ENCODE measurements around the gene HEY2. TPM values are rescaled to one million over a fixed set of nuclear protein-coding genes. Genes with fewer than 3 reads are reported as not detected.
"Not testable (repeated sequence)": the region's sequence is repeated elsewhere in the genome, so short reads cannot be mapped to it uniquely, and the experiment has no call there.

The HEY2 gene
- polyA plus RNA-seq, 4 donors, result 7.0 to 8.8 (median 8.2) TPM

DNA sequence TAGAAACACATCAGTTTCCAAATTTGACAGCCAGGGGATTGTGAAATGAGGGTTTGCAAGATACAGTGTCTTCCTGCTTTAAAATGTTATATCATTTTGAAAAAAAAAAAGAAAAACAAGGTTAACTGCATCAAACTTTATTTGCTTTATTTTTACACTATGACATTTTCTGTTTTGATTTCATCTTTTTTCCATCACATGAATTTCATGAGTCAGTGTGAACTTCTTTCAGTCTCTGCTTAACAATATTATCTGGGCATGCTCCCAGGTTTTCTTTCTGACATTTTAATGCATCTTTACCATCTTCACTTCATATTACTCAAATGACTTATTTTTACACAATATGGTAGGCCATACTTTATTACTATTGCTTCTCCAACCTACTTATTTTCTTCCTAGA is 43.2 kb downstream of the HEY2 start:
- DNase-seq (ENCODE audit: low read depth in 4 of 4, low spot score in 3 of 4), result no peak

DNA sequence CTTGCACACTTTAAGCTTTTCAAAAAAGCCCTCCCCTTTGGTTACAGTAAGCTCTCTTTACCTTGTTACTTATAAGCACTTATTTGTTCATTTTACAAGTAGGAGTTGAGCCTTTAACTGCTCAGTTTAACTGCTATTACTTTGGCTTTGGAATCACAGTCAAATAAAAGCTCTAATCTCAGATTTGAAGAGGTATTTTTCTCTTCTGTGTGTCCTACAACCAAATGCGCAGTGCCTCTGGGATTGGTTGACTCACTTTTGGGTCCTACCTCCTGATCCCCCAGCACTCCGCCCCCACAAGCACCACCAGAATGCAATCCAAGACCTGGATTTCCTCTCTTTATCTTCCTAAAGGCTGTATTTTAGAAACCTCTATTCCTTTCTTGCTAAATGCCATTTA is 43.8 kb downstream of the HEY2 start:
- no peak for DNase-seq (ENCODE audit: low read depth in 4 of 4, low spot score in 3 of 4)

- no peak for DNase-seq (ENCODE audit: low read depth in 4 of 4, low spot score in 3 of 4)
These were observed 44.4 kb downstream of the HEY2 start for GRCh38 chr6:125793863-125794262.

GRCh38 chr6:125794342-125795137 is 45.1 kb downstream of the HEY2 start:
- DNase-seq (ENCODE audit: low read depth in 4 of 4, low spot score in 3 of 4), result no peak

DNA sequence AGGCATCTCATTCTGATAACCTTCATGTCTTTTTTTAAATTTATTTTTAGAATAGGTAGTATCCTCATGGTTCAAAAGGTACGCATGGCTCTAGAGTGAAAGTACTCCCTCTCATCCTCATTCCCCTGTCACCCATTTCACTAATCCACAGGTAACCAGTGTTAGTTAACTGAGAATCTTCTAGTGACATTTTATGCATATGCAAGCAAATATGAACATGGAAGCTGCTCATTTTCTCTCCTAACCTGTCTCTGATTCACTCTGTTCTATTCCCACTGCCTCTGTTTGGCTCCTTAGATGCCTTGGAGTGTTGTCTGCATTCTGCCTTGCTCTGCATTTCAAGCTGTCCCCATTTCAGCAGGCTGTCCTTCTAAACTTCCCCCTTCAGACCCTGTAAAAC is 45.9 kb downstream of the HEY2 start:
- DNase-seq (ENCODE audit: low read depth in 4 of 4, low spot score in 3 of 4), result no peak

DNA sequence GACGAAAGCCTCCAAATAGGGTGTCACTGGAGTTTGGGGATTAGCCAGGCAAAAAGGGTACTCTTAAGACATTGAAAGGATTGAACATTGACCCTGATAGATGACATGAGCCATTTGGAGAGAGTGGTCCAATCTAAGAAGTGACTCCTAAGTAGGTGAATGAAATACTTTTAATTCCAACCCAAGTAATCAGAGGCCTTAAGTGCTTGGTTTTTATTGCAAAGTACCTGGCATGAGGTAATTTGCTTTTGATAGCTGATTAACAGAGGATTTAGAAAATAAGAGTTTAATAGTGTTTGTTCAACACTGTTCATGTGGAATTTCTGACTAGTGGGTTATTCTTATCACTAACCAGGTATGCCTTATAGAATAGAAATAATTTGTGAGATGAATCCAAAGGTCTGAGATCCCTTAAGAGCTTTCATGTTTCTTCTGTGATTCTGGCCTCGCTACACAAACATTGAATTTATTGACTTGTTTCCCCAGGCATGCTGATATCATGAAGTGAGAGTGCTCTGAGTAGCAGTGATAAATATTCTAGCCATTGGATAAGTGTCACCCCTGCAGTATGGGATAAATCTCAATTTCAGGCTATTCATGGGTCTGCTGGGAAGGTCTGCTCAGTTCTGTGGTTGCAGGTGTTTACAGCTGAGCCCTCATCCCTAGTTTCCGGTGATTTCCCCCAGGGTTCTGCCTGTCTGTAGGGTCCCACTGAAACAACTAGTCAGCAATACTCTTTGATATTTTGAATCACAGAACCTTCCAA is 47.9 kb downstream of the HEY2 start:
- no peak for DNase-seq (ENCODE audit: low read depth in 4 of 4, low spot score in 3 of 4)

- no peak for DNase-seq (ENCODE audit: low read depth in 4 of 4, low spot score in 3 of 4)
These were observed 48.5 kb downstream of the HEY2 start for GRCh38 chr6:125797886-125798444.

DNA sequence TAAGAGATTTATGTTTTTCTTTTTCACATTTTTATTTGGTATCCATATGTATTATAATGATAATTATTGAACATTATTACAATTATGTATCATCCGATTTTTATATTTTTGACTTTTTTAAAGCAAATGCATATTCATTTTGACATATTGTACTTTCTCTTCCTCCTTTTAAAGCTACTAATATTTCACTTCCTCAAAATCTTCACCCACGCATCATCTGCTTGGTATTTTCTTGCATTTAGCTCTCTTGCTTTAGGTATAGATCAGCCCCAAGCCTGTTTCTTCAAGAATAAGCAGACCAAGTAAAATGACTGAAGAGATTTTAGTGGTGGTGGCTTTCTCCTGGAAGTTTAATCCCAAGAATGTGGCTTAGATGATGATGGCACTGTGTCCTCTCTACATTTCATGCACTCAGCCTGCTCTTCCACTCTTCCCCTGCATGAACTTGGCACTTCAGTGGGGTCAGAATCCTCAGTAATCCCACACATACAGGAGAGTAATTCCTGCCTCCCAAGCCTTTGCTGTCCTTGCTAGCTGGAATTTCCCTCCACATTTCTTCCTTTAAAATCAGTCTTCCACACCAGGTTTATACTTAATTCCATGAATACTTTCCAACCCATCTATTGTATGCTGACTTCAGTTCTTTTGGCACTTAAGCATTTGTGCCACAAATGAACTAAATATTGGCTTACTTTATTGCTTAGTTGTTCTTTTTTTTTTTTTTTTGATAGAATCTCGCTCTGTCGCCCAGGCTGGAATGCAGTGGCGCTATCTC is 49.5 kb downstream of the HEY2 start:
- DNase-seq (ENCODE audit: low read depth in 4 of 4, low spot score in 3 of 4), result no peak

DNA sequence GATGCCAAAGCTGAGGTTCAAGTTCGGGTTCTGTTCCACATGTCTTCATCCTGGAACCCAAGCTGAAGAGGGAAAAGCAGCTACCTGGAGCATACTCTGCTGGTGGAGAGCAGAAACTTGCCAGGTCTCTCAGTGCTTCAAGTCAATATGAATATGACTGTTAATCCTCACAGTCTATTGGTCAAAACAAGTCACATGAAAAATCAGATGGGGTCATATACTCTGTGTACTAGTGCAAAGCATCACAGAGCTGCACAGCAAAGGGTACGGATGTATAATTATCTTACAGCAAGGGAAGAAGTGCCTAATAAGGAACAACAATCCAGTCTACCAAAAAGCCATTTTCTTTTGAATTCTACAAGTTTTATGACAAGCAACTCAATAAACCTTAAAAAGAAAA is 53.0 kb downstream of the HEY2 start:
- no peak for DNase-seq (ENCODE audit: low read depth in 4 of 4, low spot score in 3 of 4)

DNA sequence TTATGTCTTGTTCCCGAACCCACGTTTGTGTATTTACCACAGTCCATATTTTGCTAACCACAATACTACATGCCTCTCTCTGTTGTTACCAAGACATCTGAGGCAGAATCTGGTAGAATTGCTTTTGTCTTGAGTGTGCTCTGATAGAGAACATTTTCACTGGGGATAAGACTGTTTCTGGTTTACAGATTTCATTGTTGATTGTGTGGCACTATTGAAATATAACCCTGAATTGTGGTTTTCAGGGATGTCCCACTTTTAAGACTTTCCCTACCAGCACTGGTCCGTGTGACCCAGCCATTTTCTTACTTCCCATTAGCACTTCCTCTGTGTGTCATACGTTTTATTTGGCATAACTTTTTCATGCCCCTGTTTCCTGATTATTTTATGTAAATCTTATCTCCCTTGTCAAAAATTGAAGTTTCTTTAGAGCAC is 53.5 kb downstream of the HEY2 start:
- DNase-seq (ENCODE audit: low read depth in 4 of 4, low spot score in 3 of 4), result no peak

GRCh38 chr6:125804264-125804663 is 54.8 kb downstream of the HEY2 start:
- no peak for DNase-seq (ENCODE audit: low read depth in 4 of 4, low spot score in 3 of 4)

DNA sequence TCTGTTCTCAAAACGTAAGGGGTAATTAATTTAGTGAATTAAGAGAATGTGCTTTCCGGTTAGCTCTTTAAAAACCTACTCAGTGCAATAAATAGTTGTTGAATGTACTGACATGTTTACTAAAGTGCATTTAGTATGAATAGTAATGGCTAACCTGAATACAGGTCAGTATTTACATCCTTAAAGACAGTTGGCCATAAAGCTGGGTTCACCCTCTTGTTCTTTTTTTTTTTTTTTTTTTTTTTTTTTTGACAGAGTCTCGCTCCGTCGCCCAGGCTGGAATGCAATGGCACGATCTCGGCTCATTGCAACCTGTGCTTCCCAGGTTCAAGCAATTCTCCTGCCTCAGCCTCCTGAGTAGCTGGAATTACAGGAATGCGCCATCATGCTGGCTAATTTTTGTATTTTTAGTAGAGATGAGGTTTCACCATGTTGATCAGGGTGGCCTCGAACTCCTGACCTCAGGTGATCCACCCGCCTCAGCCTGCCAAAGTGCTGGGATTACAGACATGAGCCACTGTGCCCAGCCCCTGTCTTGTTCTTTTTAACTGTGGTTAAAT is 55.5 kb downstream of the HEY2 start:
- not testable (repeated sequence) for DNase-seq (ENCODE audit: low read depth in 4 of 4, low spot score in 3 of 4)

DNA sequence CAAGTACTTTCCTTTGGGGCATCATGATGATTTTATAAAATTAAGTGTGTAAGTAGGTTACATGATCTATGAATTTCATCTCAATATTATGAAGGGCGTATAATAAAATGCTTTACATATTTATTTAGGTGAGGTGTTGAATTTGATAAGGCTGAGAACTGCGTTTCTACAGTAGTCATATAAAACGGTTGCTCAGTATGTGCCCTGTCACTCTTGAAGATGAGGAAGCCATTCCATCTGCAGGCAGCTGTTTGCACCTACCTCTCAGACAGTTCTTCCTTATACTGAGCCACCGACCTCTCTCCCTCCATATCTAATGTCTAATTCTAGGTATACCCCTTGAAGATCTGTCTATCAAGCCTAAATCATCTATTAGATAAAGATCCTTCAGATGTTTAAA is 57.4 kb downstream of the HEY2 start:
- DNase-seq (ENCODE audit: low read depth in 4 of 4, low spot score in 3 of 4), result no peak

GRCh38 chr6:125807293-125807692 is 57.9 kb downstream of the HEY2 start:
- no peak for DNase-seq (ENCODE audit: low read depth in 4 of 4, low spot score in 3 of 4)

DNA sequence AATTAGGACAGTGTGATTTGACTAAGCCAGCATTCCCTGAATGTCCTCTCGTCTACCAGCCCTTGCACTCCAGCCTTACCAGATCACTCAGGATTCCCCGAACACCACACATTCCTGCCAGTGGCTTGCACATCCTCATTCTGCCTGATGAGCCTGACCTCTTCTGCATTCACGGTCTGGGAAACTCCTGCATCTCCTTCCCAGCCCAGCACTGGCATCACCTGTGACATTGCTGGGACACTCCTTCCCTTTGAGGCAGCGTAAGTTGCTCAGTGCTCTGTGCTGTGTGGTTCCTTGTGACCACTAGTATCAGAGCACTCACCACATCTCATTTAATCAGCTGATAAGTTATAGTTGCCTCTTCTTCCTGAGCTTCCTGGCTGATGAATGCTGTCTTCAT is 58.6 kb downstream of the HEY2 start:
- DNase-seq (ENCODE audit: low read depth in 4 of 4, low spot score in 3 of 4), result no peak

DNA sequence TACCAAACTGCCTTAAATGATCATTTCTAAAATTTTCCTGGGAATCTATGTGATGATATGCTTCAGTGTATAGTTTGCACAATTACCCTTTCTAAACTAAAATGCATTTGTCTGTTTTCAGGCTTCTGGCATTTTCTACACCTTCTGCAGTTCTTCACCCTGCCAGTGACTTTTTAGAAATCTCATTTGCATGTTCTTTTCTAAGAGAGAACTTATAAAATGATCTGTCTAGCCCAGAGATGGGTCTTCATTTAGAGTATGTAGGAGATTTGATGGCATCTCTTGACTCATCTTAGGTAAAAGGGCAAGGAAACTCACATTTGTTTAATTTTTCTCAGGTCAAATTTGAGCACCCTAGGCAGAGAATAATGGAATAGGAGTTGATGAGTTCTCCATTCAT is 59.2 kb downstream of the HEY2 start:
- DNase-seq (ENCODE audit: low read depth in 4 of 4, low spot score in 3 of 4), result no peak

DNA sequence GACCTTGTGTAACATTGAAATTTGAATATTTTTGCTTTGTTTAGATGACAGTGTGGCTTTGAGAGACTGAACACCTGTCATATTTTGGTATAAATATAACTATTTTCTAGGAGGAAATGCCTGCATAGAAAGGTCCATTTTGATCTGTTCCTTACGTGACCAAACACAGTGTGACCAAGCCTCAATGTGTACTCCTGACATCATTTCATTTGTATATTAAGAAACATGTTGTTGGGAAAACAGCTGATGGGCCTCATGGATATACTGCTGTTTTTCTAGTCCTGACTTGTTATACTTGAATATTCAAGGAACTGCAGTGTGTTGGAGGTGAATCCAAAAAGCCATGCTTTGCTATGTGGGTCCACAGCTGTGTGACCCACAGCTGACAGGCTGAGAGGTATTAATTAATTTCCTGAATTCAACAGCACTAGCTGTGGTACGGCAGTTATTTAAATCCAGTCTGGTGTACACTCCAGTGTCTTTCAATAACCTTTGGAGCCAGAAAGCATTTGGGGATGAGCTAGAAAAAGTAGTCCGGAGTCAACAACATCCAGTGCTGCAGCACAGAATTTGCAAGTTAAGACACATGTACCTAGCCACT is 60.2 kb downstream of the HEY2 start:
- DNase-seq (ENCODE audit: low read depth in 4 of 4, low spot score in 3 of 4), result no peak

DNA sequence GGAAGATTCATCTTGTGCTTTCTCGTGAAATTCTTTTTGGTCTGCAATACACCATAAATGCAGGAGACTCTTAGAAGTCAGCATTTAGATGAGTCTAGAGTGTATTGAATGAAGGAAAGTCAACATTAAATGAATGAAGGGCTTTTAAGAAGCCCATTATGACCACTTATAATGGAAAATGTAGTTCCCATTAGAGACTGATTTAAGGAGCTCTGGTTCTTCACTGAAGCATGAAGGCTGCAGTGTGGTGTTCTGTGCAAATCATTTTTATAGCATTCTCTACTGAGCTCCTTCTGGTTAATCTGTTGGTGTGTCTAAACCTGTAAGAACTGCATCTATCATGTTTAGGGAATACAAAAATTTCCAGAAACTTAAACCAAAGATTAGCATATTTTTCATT is 61.0 kb downstream of the HEY2 start:
- DNase-seq (ENCODE audit: low read depth in 4 of 4, low spot score in 3 of 4), result peak in 1 of 4 donors; percentile 38

Measured in right renal pelvis (tissue), 4 donors.